Activated CD8-positive, alpha-beta T cell treated with anti-CD3 and anti-CD28 coated beads, Interleukin-2, amount 10 ng/mL, durations not matched to agents 7 days and 5 days (primary cell): ENCODE data around the gene TATDN2. TPM values are rescaled to one million over a fixed set of nuclear protein-coding genes. Genes with fewer than 3 reads are reported as not detected.

Experiments used
- ATAC-seq: fragments of 150-1000 bp; cut with Tn5 transposase; one replicate; pipeline ENCODE4 v1.10.0; 2021; ENCODE audit warnings: moderate library complexity
- CTCF ChIA-PET: fragments of 350-600 bp; sonication (Branson Sonifier 250); formaldehyde crosslinking; loops from one replicate; lab custom pipeline; 2021; ENCODE audit warnings: antibody characterized with exemption; lab: Charles Lee
- POLR2A ChIA-PET: fragments of 350-600 bp; sonication (Branson Sonifier 250); formaldehyde crosslinking; loops from one replicate; lab custom pipeline; 2021; ENCODE audit warnings: antibody characterized with exemption; lab: Charles Lee
- DNase-seq: peaks from one replicate; pipeline ENCODE4 v3.0.0-alpha.2; 2020
- H3K27ac Mint-ChIP-seq: one replicate; pipeline ENCODE4 v1.8.0; 2021; ENCODE audit warnings: mild to moderate bottlenecking, mixed read lengths
- H3K27me3 Mint-ChIP-seq: one replicate; pipeline ENCODE4 v1.8.0; 2021; ENCODE audit warnings: low read depth, mixed read lengths
- H3K36me3 Mint-ChIP-seq: one replicate; pipeline ENCODE4 v1.8.0; 2021; ENCODE audit warnings: low read depth, mixed read lengths
- H3K4me1 Mint-ChIP-seq: one replicate; pipeline ENCODE4 v1.8.0; 2021; ENCODE audit warnings: low read depth, mixed read lengths
- H3K4me3 Mint-ChIP-seq: one replicate; pipeline ENCODE4 v1.8.0; 2021; ENCODE audit warnings: mild to moderate bottlenecking, mixed read lengths
- H3K9me3 Mint-ChIP-seq: one replicate; pipeline ENCODE4 v1.8.0; 2022; ENCODE audit warnings: mixed read lengths; ENCODE audit not compliant: insufficient read depth
- total RNA-seq, 2 experiments: library from RNA; stranded (reverse); gene quantifications; one replicate each; pipeline ENCODE4 v1.2.3, GENCODE V29; 2021

Gene TATDN2
- total RNA-seq, 2 experiments from 2014 or later = 57.0 to 61.6 TPM

DNA sequence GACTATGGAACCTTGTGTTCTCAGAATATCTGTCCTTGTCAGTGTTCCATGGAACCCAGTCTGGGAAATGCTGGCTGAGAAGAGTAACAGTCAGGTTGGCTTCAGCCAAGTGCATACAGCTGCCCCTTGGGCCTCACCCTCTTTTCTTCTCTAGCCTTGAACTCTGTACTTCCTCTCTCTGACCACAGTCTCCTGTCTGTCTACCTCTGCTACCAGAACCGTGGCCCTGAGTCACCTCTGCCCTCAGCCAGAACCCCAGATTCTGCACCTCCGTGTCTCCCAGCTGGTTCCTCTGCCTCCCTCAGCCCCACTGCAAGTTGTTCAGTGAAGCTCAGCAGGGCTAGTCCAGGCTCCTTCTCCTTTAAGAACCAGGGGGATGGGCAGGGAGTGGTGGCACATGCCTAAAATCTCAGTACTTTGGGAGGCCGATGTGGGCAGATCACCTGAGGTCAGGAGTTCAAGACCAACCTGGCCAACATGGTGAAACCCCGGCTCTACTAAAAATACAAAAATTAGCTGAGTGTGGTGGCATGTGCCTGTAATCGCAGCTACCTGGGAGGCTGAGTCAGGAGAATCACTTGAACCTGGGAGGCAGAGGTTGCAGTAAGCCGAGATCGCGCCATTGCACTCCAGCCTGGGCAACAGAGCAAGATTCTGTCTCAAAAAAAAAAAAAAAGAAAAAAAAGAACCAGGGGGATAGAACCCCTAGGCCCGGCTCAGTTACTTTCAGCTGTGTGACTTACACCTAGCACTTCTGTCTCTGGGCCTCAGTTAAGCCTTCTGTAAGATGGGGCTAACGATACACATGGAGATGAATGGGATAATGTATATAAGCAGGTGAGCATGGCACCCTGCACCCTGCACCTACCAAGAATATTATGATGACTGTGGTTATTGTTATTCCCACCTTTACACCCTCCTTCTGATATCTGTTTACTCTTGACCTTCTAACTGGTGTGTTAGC, 24.3 kb upstream of the TATDN2 start:
- peak overlapping the region; percentile 29 for H3K4me3 Mint-ChIP-seq
- DNase-seq (peak; percentile 76), ATAC-seq (peak; percentile 68)
- H3K9me3 Mint-ChIP-seq = no peaks in the 10 kb centered on the region
- H3K4me1 Mint-ChIP-seq = peaks cover 85% of the 10 kb centered on the region
- POLR2A ChIA-PET = interaction anchor here (1.1 to 3.0 kb wide), 3 partner anchors 23 to 30 kb away, joined by 3 to 22 read pairs (median 12); partner anchors contain the start of gene TATDN2
- H3K27ac Mint-ChIP-seq = peak overlapping the region; percentile 79
- CTCF ChIA-PET = interaction anchor here (0.6 to 3.4 kb wide), 21 partner anchors 9 to 291 kb away, joined by 3 to 12 read pairs (median 5); partner anchors contain the start of genes IRAK2 and TATDN2
- peaks cover 7% of the 10 kb centered on the region for H3K36me3 Mint-ChIP-seq
- no peaks in the 10 kb centered on the region for H3K27me3 Mint-ChIP-seq

DNA sequence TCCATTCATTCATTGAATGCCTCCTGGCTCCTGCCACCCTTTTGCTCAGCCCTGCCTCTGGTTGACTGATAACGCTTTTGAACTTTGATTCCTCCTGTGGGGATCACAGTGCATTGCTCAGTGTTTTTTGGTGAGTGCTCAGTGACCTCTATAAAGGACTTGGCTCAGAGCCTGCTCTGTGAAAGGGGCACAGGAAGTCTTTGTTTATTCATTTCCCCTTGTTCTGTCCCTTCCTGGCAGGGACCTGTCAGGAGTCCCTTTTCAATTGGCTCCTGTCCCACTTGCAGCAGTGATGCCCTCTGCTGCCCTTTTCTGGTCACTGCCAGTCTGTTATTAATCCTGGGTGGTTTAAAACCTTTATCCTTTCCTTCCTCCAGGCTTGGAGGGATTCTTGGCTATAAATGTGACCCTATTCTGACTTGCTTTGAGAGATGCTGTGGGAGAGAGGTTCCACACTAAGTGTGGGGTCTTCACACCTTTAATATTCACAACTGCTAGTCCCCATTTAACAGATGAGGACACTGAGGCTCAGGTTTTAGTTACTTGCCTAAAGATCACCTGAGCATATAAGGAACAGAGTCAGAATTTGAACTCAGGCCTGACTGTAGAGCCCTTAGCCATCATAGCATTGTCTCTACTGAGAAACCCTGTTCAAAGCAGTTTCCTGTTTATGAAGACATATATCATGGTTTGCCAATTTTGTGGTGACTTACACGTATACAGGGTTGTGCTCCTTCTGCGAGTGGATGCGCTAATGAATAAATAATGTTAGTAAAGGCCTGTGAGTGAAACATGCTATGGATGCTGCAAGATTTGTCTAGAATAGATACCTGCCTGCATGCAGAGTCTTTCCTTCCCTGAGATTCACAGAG, 23.2 kb upstream of the TATDN2 start:
- peak; percentile 41 for ATAC-seq
- Mint-ChIP-seq H3K4me3 (peak overlapping the region; percentile 36), H3K9me3 (no peaks in the 10 kb centered on the region), H3K27me3 (no peaks in the 10 kb centered on the region), H3K4me1 (peaks cover 84% of the 10 kb centered on the region), H3K27ac (peak overlapping the region; percentile 74), H3K36me3 (peaks cover 7% of the 10 kb centered on the region)
- ChIA-PET POLR2A (interaction anchor here (2.9 kb wide), 1 partner anchor 31 kb away, joined by 22 read pairs; no protein-coding TSS in a partner anchor), CTCF (interaction anchor here (0.8 to 2.3 kb wide), 6 partner anchors 24 to 39 kb away, joined by 3 to 11 read pairs (median 4); partner anchors contain the start of gene TATDN2)
- peak; percentile 79 for DNase-seq

DNA sequence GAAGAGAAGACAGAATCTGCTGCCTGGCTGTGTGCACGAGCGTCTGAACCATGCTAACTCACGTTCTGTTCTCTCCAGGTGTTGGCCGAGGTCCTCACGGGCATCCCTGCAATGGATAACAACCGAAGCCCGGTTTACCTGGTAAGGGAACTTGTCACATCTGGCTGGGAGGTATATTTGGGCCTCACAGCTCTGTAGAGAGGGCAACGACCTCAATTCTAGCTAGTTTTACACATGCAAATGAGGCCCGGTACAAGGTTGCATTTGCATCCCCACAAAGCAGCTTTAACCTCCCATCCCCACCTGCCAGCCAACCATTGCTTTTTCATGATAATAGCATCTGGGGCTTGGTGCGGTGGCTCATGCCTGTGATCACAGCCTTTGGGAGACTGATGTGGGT, 22.0 kb upstream of the TATDN2 start:
- H3K9me3 Mint-ChIP-seq = no peaks in the 10 kb centered on the region
- DNase-seq (no peak), ATAC-seq (no peak)
- H3K27me3 Mint-ChIP-seq = no peaks in the 10 kb centered on the region
- ChIA-PET POLR2A (interaction anchor here (0.6 kb wide), 1 partner anchor 85 kb away, joined by 3 read pairs; the partner anchor contains the start of gene VHL), CTCF (interaction anchor here (0.8 to 1.6 kb wide), 4 partner anchors 31 to 40 kb away, joined by 3 to 4 read pairs (median 4); no protein-coding TSS in a partner anchor)
- H3K4me3 Mint-ChIP-seq = no peak overlapping the region
- no peak overlapping the region for H3K27ac Mint-ChIP-seq
- peaks cover 3% of the 10 kb centered on the region for H3K36me3 Mint-ChIP-seq
- peaks cover 73% of the 10 kb centered on the region for H3K4me1 Mint-ChIP-seq

DNA sequence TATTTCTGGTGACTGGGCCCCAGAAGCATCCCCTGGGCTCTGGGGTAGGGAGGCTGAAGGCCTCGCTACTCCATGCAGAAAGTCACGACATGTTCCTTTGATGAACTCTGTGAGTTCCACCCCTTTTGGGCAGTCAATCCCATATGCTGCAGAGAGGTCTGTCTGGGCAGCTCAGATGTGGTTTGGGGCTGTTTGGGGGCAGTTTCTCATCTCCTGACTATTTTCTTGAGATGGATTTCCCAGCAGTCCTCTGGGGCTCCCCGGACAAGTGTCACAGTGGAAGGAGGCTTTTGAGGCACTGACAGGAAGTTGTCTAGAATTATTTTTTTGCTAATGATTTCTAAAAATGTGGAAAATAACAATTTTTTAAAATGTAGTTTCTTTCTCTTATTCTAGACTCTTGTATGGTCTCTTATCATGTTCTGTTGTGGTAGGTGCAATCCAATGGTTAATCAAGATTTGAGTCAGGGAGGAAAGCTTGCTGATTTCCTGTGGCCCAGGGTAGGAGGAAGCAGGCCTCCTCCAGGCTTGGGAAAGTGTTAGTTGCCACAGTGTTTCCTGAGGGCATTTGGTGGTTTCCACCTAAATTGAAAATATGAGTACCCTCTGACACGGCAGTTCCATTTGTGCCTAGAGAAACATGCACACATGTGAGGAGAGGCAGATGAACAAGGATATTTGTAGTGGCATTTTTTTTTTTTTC, 19.9 kb upstream of the TATDN2 start:
- Mint-ChIP-seq H3K4me1 (peaks cover 57% of the 10 kb centered on the region), H3K4me3 (peak overlapping the region; percentile 38), H3K36me3 (peaks cover 3% of the 10 kb centered on the region), H3K9me3 (no peaks in the 10 kb centered on the region), H3K27me3 (no peaks in the 10 kb centered on the region), H3K27ac (peak overlapping the region; percentile 84)
- POLR2A ChIA-PET = interaction anchor here (0.8 to 1.6 kb wide), 2 partner anchors 14 to 20 kb away, joined by 4 to 6 read pairs; partner anchors contain the start of gene TATDN2
- ATAC-seq (peak; percentile 49), DNase-seq (peak; percentile 43)
- CTCF ChIA-PET = interaction anchor here (0.6 to 1.3 kb wide), 5 partner anchors 31 to 1361 kb away, joined by 3 read pairs; no protein-coding TSS in a partner anchor

DNA sequence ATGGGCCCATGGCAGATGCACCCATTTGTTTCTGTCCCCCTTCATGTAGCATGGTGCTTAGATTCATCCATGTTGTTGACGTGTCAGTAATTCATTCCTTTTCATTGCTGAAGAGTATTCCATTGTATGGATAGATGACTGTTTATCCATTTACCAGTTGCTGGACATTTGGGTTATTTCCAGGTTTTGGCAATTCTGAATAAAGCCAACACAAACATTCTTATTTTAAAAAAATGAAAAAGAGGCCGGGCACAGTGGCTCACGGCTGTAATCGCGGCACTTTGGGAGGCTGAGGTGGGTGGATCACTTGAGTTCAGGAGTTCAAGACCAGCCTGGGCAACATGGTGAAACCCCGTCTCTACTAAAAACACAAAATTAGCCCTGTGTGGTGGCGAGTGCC, 18.7 kb upstream of the TATDN2 start:
- no peak overlapping the region for H3K4me3 Mint-ChIP-seq

DNA sequence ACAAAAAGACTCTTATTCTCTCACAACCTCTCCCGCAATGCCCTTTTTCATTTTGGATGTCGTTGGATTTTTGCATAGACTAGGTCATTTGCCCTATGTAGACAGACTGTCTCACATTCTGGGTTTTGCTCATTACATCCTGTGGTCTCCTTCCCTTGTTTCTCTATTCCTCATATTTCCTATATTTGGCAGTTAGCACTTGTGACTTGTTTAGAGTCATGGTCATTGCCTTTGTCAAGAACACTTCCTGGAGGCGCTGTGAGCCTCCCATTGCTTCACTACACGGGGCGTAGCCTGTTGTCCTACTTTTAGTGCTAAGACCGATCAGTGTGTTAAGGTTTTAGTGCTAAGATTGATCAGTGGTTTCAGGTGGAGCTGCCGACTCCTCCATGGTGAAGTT, 16.1 kb upstream of the TATDN2 start:
- H3K27me3 Mint-ChIP-seq = no peaks in the 10 kb centered on the region
- H3K27ac Mint-ChIP-seq = no peak overlapping the region
- no peak overlapping the region for H3K4me3 Mint-ChIP-seq
- CTCF ChIA-PET = interaction anchor here (1.2 kb wide), 1 partner anchor 32 kb away, joined by 4 read pairs; no protein-coding TSS in a partner anchor
- POLR2A ChIA-PET = interaction anchor here (1.1 kb wide), 1 partner anchor 10 kb away, joined by 4 read pairs; no protein-coding TSS in a partner anchor
- H3K9me3 Mint-ChIP-seq = peaks cover 5% of the 10 kb centered on the region
- H3K4me1 Mint-ChIP-seq = peaks cover 29% of the 10 kb centered on the region
- no peak for DNase-seq
- no peak for ATAC-seq
- peaks cover 10% of the 10 kb centered on the region for H3K36me3 Mint-ChIP-seq

More for the DNA sequence above, 18.7 kb upstream of the TATDN2 start:
- peaks cover 3% of the 10 kb centered on the region for H3K36me3 Mint-ChIP-seq
- POLR2A ChIA-PET = no interaction called here
- peak overlapping the region; percentile 43 for H3K27ac Mint-ChIP-seq
- CTCF ChIA-PET = interaction anchor here (0.8 kb wide), 1 partner anchor 296 kb away, joined by 3 read pairs; the partner anchor contains the start of gene CRELD1
- DNase-seq (no peak), ATAC-seq (no peak)
- no peaks in the 10 kb centered on the region for H3K27me3 Mint-ChIP-seq
- peaks cover 45% of the 10 kb centered on the region for H3K4me1 Mint-ChIP-seq
- H3K9me3 Mint-ChIP-seq = no peaks in the 10 kb centered on the region

DNA sequence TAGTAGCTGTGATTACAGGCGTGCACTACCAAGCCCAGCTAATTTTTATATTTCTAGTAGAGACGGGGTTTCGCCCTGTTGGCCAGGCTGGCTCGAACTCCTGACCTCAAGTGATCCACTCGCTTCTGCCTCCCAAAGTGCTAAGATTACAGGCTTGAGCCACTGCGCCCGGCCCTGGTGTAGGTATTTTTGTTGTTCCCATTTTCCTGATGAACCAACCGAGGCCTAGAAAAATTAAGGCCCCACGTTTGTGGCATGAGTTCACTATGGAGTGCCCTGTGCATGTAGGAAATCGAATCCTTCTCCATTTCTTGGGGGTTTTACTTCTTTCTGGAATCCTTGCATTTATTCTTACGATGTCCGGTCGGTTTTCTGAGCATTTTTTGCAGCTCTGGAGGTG, 14.3 kb upstream of the TATDN2 start:
- ATAC-seq = no peak
- H3K27ac Mint-ChIP-seq = no peak overlapping the region
- CTCF ChIA-PET = interaction anchor here (1.2 kb wide), 1 partner anchor 39 kb away, joined by 3 read pairs; no protein-coding TSS in a partner anchor
- no peaks in the 10 kb centered on the region for H3K27me3 Mint-ChIP-seq
- no peak for DNase-seq
- POLR2A ChIA-PET = no interaction called here
- no peak overlapping the region for H3K4me3 Mint-ChIP-seq
- peaks cover 23% of the 10 kb centered on the region for H3K36me3 Mint-ChIP-seq
- H3K4me1 Mint-ChIP-seq = peaks cover 27% of the 10 kb centered on the region
- peaks cover 12% of the 10 kb centered on the region for H3K9me3 Mint-ChIP-seq

DNA sequence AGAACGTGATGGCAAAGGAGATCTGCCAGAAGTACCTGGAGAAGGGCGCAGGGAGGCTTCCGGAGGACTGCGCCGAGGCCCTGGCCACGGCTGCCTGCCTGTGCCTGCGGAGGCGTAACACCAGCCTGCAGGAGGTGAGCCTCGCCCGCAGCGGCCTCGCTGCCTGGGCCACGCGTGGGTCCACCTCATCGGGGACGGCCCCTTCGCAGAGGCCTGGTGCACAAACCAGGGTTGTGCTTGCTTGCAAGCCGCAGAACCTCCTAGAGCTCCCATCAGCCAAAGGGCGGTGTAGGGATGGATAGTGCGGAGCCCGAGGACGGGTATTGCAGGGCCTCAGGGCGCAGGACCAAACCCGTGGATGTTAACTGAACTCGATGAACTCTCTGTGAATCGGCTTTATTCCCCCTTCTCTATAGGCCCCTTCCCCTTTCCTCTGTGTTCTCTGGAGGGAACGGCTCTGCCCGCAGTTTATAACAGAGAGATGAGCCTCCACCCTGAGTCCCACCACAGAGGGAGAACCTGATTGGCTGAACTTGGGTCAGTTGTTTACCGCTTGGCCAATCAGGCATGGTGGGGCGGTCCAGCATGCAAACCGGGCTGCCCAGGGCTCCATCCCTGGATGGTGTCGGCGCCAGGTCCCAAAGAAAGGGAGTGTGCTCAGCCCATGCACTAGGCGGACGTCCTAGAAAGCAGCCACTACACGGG, 13.6 kb upstream of the TATDN2 start:
- H3K27me3 Mint-ChIP-seq = no peaks in the 10 kb centered on the region
- ATAC-seq (no peak), DNase-seq (no peak)
- H3K36me3 Mint-ChIP-seq = peaks cover 28% of the 10 kb centered on the region
- H3K27ac Mint-ChIP-seq = no peak overlapping the region
- peaks cover 28% of the 10 kb centered on the region for H3K4me1 Mint-ChIP-seq
- CTCF ChIA-PET = interaction anchor here (1.2 kb wide), 1 partner anchor 40 kb away, joined by 3 read pairs; no protein-coding TSS in a partner anchor
- peaks cover 12% of the 10 kb centered on the region for H3K9me3 Mint-ChIP-seq
- POLR2A ChIA-PET = no interaction called here
- H3K4me3 Mint-ChIP-seq = no peak overlapping the region

DNA sequence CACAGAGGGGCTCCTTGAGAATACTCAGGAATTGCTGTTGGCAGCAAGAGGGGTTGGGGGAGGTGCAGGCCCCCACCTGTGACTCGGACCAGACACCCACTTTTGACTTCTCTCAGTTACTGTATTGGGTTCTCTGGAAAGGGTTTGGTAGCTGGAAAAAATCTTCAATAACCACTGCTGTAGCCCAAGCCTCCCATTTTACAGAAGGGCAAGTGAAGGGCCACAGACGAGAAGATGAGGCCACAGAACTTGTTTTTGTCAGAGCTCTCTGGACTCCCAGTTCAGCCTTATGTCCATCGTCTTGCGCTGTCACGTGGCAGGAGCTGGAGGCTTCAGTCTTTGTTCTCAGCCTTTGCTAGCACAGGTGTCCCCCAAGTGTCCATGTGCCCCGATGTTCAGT, 12.7 kb upstream of the TATDN2 start:
- Mint-ChIP-seq H3K27me3 (no peaks in the 10 kb centered on the region), H3K27ac (no peak overlapping the region), H3K4me3 (no peak overlapping the region), H3K9me3 (peaks cover 12% of the 10 kb centered on the region), H3K36me3 (peaks cover 29% of the 10 kb centered on the region), H3K4me1 (peaks cover 30% of the 10 kb centered on the region)
- CTCF ChIA-PET = no interaction called here
- ATAC-seq = no peak
- POLR2A ChIA-PET = no interaction called here
- no peak for DNase-seq
